Subcutaneous adipose tissue (tissue), 4 donors: ENCODE data around the gene CISD3. TPM values are rescaled to one million over a fixed set of nuclear protein-coding genes. Genes with fewer than 3 reads are reported as not detected.

Experiments
- CTCF ChIP-seq: fragments of 450-650 bp; IDR thresholded peaks from one replicate; pipeline ENCODE4 v1.5.1; 2016; ENCODE audit warnings: low read depth, mild to moderate bottlenecking, control low read depth, antibody characterized with exemption, moderate library complexity
- total RNA-seq, 4 donors: library from RNA; depleted of rRNA; stranded (reverse); fragments of >200 nt; gene quantifications; one replicate each; pipeline ENCODE4 v1.1.0, GENCODE V29; 2016

Gene CISD3
- total RNA-seq, 4 donors from 2014 or later, result 11.0 to 19.7 (median 15.1) TPM

- no peak for TF ChIP-seq CTCF
These were observed 14.8 kb upstream of the CISD3 start for GRCh38 chr17:38715216-38715943.

GRCh38 chr17:38716368-38717005 lies 13.7 kb upstream of the CISD3 start:
- TF ChIP-seq CTCF, result no peak

GRCh38 chr17:38717139-38717745 lies 12.9 kb upstream of the CISD3 start:
- TF ChIP-seq CTCF, result no peak

- no peak for TF ChIP-seq CTCF
These were observed 10.7 kb upstream of the CISD3 start for GRCh38 chr17:38719289-38719942.

- TF ChIP-seq CTCF, result no peak
These were observed 10.0 kb upstream of the CISD3 start for GRCh38 chr17:38719943-38720641.

GRCh38 chr17:38720941-38721340 lies 9.2 kb upstream of the CISD3 start:
- no peak for TF ChIP-seq CTCF
